ENCODE measurements around the gene MAD1L1.

The MAD1L1 gene

GRCh38 chr7:2181077-2181854 lies 51.5 kb downstream of the MAD1L1 start:
- DNase-seq (ENCODE audit: extremely low read depth in 1 of 2, low read depth in 1 of 2), result no peak

DNA sequence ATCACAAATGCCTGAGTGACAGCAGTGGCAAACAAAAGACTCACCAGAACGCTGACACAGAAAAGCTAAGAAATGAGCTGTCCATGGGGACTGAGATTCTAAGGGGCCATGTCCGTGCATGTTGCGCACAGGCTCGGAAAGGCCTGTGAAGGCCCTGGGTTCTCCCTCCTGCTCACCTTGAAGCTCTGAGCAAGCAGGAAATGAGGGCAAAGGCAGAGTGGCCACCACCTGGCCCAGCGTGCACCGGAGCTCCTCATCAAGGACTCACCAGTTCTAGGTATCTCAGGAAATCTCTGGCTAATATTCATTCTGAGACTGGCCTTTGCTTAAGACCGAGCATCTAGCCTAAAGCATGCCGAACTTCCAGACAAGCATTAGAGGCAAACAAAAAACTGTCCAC lies 52.7 kb downstream of the MAD1L1 start:
- no peak for DNase-seq (ENCODE audit: extremely low read depth in 1 of 2, low read depth in 1 of 2)

- no peak for DNase-seq (ENCODE audit: extremely low read depth in 1 of 2, low read depth in 1 of 2)
These were observed 57.2 kb downstream of the MAD1L1 start for GRCh38 chr7:2175514-2175913.

GRCh38 chr7:2175091-2175490 lies 57.7 kb downstream of the MAD1L1 start:
- no peak for DNase-seq (ENCODE audit: extremely low read depth in 1 of 2, low read depth in 1 of 2)

GRCh38 chr7:2173189-2173827 lies 59.4 kb downstream of the MAD1L1 start:
- no peak for DNase-seq (ENCODE audit: extremely low read depth in 1 of 2, low read depth in 1 of 2)

- no peak for DNase-seq (ENCODE audit: extremely low read depth in 1 of 2, low read depth in 1 of 2)
These were observed 60.2 kb downstream of the MAD1L1 start for GRCh38 chr7:2172311-2173188.

- no peak for DNase-seq (ENCODE audit: extremely low read depth in 1 of 2, low read depth in 1 of 2)
These were observed 60.9 kb downstream of the MAD1L1 start for GRCh38 chr7:2171855-2172254.

- no peak for DNase-seq (ENCODE audit: extremely low read depth in 1 of 2, low read depth in 1 of 2)
These were observed 61.9 kb downstream of the MAD1L1 start for GRCh38 chr7:2170576-2171521.

GRCh38 chr7:2169923-2170575 lies 62.7 kb downstream of the MAD1L1 start:
- DNase-seq (ENCODE audit: extremely low read depth in 1 of 2, low read depth in 1 of 2), result no peak

GRCh38 chr7:2168615-2169311 lies 64.0 kb downstream of the MAD1L1 start:
- no peak for DNase-seq (ENCODE audit: extremely low read depth in 1 of 2, low read depth in 1 of 2)

- DNase-seq (ENCODE audit: extremely low read depth in 1 of 2, low read depth in 1 of 2), result no peak
These were observed 66.0 kb downstream of the MAD1L1 start for GRCh38 chr7:2166625-2167280.

DNA sequence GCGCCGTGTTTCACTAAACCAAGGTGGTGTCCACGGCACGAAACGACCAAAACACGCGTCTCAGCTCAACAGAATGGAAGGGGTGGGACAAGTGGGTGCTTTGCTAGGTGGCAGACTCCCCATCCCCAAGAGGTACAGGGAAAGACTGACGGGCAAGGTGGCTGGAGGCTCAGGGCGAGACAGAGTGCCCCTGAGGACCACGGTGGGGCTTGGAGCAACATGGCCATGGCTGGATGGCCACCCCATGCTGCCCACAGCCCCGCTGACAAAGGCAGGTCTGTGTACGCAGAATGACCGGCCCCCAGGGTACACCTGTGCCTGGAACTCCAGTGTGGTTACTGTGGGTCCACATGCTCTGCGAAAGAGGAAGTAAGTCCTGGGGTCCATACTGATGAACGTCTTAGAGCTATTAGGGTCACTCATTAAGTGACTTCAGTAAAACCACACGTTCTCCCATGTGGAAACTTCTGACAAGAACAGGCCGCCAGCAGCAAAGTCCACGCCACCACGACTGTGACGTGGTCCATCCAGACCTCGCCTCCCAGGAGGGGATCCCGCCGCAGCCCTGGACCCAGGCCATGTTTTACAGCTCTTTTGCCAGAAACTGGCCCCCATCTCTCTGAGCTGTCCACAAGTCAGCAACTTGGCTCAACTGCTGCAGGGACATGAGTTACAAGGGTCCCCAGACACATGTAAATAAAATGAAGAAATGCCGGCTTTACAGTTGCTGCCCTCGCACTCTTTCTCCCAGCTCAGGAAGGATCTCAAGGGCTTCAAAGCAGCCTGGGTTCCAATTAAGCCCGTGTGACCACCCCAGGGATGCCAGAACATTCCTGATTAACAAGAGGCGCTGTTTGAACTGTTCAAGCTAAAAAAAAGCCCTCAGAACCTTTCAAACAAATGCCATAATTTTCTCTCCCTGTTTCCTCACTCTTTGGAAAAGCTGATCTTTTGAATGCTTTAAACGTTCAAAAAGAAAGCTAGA lies 66.8 kb downstream of the MAD1L1 start:
- DNase-seq (ENCODE audit: extremely low read depth in 1 of 2, low read depth in 1 of 2), result no peak

DNA sequence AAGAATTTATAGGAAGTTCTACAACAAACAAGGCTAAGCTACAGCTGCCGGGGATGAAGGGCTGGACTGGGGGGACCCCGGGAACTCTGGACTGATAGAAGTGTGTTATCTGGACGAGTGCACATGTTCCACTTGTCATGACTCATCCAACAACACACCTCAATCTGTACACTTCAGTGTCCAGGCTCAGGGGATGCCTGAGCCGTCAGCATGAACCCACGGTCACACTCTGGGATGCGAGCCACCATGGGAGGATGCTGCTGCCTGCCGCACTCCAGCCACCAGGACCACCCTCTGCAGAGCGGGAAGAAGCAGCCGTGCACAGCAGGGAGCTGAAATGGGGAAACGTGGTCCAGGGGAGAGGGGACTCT lies 67.5 kb downstream of the MAD1L1 start:
- DNase-seq (ENCODE audit: extremely low read depth in 1 of 2, low read depth in 1 of 2), result no peak

GRCh38 chr7:2164646-2165045 lies 68.1 kb downstream of the MAD1L1 start:
- no peak for DNase-seq (ENCODE audit: extremely low read depth in 1 of 2, low read depth in 1 of 2)

GRCh38 chr7:2163600-2164555 lies 68.9 kb downstream of the MAD1L1 start:
- DNase-seq (ENCODE audit: extremely low read depth in 1 of 2, low read depth in 1 of 2), result no peak

- DNase-seq (ENCODE audit: extremely low read depth in 1 of 2, low read depth in 1 of 2), result no peak
These were observed 69.8 kb downstream of the MAD1L1 start for GRCh38 chr7:2162959-2163358.

Data from stimulated activated CD8-positive, alpha-beta memory T cell treated with anti-CD3 and anti-CD28 coated beads, Interleukin-7, amount 100 ng/mL, for 48 hours (primary cell).